PFSK-1 (cell line): ENCODE measurements around the gene IGFBP1.

Experiments
- FOXP2 ChIP-seq: optimal IDR thresholded peaks from 2 replicates; pipeline ENCODE3; 2011; ENCODE audit warnings: borderline replicate concordance, control low read depth, inconsistent platforms; ENCODE audit not compliant: insufficient read depth; ENCODE audit errors: extremely low read length, extremely low read depth
- POLR2AphosphoS5 ChIP-seq: IDR thresholded peaks from 2 replicates; pipeline ENCODE4 v1.6.1; 2012; ENCODE audit warnings: low read depth, mild to moderate bottlenecking, control low read depth, low read length, moderate library complexity
- REST ChIP-seq, 2 experiments: IDR thresholded peaks; 2 replicates each; pipeline versions ENCODE4 v1.6.1 to v1.8.0; 2011 to 2012; ENCODE audit warnings: low read depth in 2 of 2, low read length in 2 of 2, control low read depth in 1 of 2, inconsistent platforms in 1 of 2, mild to moderate bottlenecking in 1 of 2, moderate library complexity in 1 of 2; ENCODE audit not compliant: insufficient read depth in 1 of 2
- SIN3A ChIP-seq: IDR thresholded peaks from 2 replicates; pipeline ENCODE4 v1.6.1; 2012; ENCODE audit warnings: mild to moderate bottlenecking, low read length, moderate library complexity, borderline replicate concordance; ENCODE audit not compliant: insufficient read depth
- TAF1 ChIP-seq: IDR thresholded peaks from 2 replicates; pipeline ENCODE4 v1.6.1; 2012; ENCODE audit warnings: low read length, control low read depth, borderline replicate concordance; ENCODE audit not compliant: insufficient read depth

Gene IGFBP1

GRCh38 chr7:45938626-45939302, 50.5 kb downstream of the IGFBP1 start:
- TF ChIP-seq POLR2AphosphoS5 (no peak), REST (IDR thresholded peaks at IDR 0.05; ENCODE audit: insufficient read depth in 1 of 2, low read depth in 2 of 2, low read length in 2 of 2) (no peak), SIN3A (no peak)

GRCh38 chr7:45939574-45939973, 51.3 kb downstream of the IGFBP1 start:
- TF ChIP-seq POLR2AphosphoS5 (no peak), REST (IDR thresholded peaks at IDR 0.05; ENCODE audit: insufficient read depth in 1 of 2, low read depth in 2 of 2, low read length in 2 of 2) (no peak), TAF1 (no peak), FOXP2 (no peak), SIN3A (no peak)

- no peak for TF ChIP-seq SIN3A
- no peak for TF ChIP-seq TAF1
- no peak for TF ChIP-seq FOXP2
- no peak for TF ChIP-seq POLR2AphosphoS5
- no peak for TF ChIP-seq REST (IDR thresholded peaks at IDR 0.05; ENCODE audit: insufficient read depth in 1 of 2, low read depth in 2 of 2, low read length in 2 of 2)
Observed at GRCh38 chr7:45940939-45941338, 52.7 kb downstream of the IGFBP1 start.
